ENCODE measurements around the gene CEP164. TPM values are rescaled to one million over a fixed set of nuclear protein-coding genes. Genes with fewer than 3 reads are reported as not detected.
"Not testable (repeated sequence)": the region's sequence is repeated elsewhere in the genome, so short reads cannot be mapped to it uniquely, and the experiment has no call there.

Gene CEP164
- total RNA-seq, 1 donor from 2014 or later: 32.8 TPM

- intact Hi-C loops (cut with micrococcal nuclease): no loop called here
These were observed 64.5 kb downstream of the CEP164 start for GRCh38 chr11:117392001-117392690.

- intact Hi-C loops (cut with micrococcal nuclease): no loop called here
These were observed 65.3 kb downstream of the CEP164 start for GRCh38 chr11:117392979-117393378.

DNA sequence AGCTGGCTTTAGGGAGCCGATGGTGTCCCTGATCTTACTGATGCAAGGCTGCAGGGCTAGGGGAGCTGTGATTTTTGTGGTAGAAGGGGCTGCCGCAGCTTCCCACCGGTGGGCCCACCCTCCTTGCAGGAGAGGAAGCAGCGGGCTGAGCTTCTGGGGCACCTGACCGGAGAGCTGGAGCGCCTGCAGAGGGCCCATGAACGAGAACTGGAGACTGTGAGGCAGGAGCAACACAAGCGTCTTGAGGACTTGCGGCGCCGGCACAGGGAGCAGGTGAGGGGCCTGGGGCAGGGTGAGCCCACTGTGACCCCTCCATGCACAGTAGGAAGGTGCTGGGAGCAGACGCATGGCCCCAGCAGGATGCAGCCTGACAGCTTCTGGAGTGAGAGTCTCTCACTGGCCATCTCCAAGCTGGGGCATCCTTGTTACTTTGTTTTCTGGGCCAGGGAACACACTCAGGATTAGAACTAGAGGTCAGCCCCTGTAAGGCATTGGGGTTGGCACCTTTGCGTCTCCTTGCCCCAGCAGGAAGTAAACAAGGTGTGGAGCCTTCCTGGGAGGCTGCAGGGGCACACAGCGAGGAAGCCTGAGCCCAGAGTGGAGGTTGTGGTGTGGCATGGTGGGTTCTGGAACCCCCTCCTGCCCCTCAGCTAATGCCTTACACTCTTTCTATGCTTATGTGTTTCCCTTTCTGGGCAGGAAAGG lies 66.7 kb downstream of the CEP164 start:
- intact Hi-C loops (cut with micrococcal nuclease): no loop called here

DNA sequence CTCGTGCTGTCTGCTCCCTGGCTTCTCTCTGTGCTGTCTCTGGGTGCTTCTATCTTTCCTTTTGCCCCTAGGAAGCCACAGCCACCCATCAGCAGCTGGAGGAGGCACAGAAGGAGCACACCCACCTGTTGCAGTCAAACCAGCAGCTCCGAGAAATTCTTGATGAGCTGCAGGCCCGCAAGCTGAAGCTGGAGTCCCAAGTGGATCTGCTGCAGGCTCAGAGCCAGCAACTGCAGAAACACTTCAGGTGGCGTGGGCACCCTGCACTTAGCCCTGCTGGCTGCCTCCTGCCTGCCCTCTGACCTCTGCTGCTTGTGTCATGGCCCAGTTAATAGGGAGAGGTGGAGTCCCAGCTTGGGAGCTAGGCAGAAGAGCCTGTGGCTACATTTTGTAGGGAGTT lies 67.8 kb downstream of the CEP164 start:
- intact Hi-C loops (cut with micrococcal nuclease): no loop called here

DNA sequence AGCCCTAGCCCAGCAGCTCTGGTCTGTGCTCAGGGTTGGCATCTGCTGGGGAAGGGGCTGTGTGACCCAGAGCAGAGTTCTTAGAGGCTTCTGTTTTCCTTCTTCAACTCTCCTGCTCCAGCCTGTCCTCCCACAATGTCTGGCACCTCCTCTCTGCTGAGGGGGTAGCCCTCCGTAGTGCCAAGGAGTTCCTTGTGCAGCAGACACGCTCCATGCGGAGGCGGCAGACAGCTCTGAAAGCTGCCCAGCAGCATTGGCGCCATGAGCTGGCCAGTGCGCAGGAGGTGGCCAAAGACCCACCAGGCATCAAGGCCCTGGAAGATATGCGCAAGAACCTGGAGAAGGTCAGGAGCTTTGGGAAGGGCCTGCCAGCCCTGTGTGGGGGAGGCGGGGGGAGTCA lies 69.3 kb downstream of the CEP164 start:
- intact Hi-C loops (cut with micrococcal nuclease): no loop called here

GRCh38 chr11:117398618-117399017 lies 71.0 kb downstream of the CEP164 start:
- intact Hi-C loops (cut with micrococcal nuclease): not testable (repeated sequence)

DNA sequence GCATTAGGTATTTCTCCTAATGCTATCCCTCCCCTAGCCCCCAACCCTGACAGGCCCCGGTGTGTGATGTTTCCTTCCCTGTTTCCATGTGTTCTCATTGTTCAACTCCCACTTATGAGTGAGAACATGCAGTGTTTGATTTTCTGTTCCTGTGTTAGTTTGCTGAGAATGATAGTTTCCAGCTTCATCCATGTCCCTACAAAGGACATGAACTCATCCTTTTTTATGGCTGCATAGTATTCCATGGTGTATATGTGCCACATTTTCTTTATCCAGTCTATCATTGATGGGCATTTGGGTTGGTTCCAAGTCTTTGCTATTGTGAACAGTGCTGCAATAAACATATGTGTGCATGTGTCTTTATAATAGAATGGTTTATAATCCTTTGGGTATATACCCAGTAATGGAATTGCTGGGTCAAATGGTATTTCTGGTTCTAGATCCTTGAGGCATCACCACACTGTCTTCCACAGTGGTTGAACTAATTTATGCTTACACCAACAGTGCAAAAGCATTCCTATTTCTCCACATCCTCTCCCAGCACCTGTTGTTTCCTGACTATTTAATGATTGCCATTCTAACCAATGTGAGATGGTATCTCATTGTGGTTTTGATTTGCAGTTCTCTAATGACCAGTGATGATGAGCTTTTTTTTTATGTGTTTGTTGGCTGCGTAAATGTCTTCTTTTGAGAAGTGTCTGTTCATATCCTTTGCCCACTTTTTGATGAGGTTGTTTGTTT lies 71.6 kb downstream of the CEP164 start:
- intact Hi-C loops (cut with micrococcal nuclease): not testable (repeated sequence)

GRCh38 chr11:117405898-117406297 lies 78.2 kb downstream of the CEP164 start:
- intact Hi-C loops (cut with micrococcal nuclease): not testable (repeated sequence)

DNA sequence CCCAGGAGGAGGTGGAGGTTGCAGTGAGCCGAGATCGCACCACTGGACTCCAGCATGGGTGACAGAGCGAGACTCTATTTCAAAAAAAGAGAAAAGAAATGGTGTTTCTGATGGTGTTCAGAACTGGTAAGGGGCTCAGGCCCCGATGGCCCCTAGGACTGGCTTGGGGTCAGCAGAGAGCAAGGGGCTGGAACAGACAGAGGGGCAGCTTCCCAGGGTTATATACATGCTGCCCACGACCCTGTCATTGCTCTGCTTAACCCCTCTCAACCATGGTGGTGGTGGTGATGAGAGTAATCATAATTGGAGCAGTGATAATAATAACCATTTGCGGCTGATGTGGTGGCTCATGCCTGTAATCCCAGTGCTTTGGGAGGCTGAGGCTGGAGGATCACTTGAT lies 79.4 kb downstream of the CEP164 start:
- intact Hi-C loops (cut with micrococcal nuclease): no loop called here

DNA sequence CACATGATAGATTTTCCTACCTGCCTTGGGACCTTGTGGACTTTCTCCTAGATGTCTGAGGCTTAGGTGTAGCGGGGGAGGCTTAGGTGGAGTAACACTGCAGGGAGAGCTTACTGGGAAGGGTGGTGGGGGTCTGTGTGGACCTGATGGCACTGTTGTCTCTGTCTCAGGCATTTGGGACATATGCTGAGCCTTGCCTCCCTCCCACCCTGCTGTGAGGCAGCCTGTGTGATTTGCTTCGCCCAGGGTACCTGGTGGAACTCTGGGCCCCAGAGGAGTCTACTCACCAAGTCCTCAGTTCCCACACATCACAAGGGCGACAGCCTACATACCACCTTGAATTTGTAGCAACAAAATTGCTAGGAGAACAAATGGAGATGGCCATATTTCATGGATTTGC lies 80.7 kb downstream of the CEP164 start:
- intact Hi-C loops (cut with micrococcal nuclease): no loop called here

DNA sequence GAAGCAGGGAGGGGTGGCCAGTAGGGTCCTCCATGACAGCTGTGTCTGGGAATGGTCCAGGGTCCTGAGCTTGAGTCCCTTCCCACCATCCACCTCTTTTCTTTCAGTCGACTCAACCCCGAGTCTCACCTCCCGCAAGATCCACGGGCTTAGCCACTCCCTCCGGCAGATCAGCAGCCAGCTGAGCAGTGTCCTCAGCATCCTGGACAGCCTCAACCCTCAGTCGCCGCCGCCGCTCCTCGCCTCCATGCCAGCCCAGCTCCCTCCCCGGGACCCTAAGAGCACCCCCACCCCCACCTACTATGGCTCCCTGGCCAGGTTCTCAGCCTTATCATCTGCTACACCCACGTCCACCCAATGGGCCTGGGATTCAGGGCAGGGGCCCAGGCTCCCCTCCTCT lies 81.9 kb downstream of the CEP164 start:
- intact Hi-C loops (cut with micrococcal nuclease): no loop called here

DNA sequence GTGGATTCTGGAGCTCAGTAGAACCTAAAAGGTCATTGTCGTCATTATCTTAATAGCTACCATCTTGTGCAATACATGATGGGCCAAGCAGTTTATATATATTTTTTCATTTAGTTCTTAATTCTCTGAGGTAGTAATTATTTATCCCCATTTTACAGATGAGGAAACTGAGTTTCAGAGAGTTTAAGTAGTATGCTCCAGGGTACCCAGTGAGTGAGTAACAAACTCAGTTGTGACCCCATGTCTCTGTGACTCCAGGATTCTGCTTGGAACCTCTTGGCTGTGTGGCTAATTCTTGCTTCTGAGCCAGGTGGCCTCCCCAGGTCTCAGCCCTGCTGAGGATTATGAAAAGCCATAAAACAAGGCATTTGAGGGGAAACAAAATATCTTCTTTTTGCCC lies 82.6 kb downstream of the CEP164 start:
- intact Hi-C loops (cut with micrococcal nuclease): no loop called here

GRCh38 chr11:117410861-117411710 lies 83.4 kb downstream of the CEP164 start:
- intact Hi-C loops (cut with micrococcal nuclease): no loop called here

DNA sequence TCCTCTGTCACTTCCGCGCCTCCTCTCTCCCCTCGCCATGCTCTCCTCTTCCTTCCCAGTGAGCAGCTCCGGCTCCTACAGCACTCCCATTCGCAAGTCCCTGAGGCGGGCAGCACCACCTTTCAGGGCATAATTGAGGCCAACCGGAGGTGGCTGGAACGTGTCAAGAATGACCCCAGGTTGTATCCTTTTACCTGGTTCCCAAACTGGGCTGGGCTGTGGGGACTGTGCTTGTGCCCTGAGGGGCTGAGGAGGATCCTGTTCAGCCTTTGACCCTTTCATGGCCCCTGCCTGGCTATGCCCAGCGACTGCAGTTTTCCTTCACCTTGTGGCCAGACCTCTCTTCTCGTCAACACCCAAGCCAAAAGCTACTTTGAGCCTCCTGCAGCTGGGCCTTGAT lies 84.1 kb downstream of the CEP164 start:
- intact Hi-C loops (cut with micrococcal nuclease): no loop called here

- intact Hi-C loops (cut with micrococcal nuclease): no loop called here
These were observed 84.5 kb downstream of the CEP164 start for GRCh38 chr11:117412176-117412575.

- intact Hi-C loops (cut with micrococcal nuclease): no loop called here
These were observed 85.1 kb downstream of the CEP164 start for GRCh38 chr11:117412653-117413275.

DNA sequence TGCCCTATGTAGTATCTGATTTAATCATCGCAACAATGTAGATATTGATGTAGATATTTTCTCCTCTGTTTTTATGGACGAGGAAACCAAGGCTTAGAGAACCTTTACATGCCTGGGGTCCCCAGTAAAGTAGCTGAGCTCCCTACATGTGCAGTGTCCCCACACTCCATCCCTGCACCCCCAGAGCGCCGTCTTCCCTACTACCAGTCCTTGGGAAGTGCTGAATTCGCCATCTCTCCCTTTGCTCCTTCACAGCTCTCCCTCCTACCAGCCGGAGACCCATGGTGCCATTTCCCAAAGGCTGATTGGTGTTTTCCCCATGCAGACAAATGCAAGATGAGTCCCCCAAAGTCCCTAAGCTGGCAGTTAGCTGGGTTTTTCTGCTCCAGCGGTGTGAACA lies 86.0 kb downstream of the CEP164 start:
- intact Hi-C loops (cut with micrococcal nuclease): no loop called here

DNA sequence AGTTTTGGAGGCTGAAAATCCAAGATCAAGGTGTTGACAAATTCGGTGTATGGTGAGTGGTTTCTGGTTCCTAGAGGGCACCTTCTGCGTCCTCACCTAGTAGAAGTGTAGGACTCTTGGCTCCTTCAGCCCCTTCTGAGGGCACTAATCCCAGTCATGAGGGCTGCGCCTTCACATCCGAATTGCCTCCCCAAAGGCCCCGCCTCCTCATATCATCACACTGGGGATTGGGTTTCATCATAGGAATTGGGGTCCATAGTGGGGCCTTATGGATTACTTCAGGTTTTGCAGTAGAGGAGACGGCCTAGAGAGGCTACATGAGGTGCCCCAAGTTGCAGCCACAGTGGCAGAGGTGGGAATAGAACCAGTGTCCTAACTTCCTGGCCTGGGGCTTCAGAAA lies 87.1 kb downstream of the CEP164 start:
- intact Hi-C loops (cut with micrococcal nuclease): no loop called here

DNA sequence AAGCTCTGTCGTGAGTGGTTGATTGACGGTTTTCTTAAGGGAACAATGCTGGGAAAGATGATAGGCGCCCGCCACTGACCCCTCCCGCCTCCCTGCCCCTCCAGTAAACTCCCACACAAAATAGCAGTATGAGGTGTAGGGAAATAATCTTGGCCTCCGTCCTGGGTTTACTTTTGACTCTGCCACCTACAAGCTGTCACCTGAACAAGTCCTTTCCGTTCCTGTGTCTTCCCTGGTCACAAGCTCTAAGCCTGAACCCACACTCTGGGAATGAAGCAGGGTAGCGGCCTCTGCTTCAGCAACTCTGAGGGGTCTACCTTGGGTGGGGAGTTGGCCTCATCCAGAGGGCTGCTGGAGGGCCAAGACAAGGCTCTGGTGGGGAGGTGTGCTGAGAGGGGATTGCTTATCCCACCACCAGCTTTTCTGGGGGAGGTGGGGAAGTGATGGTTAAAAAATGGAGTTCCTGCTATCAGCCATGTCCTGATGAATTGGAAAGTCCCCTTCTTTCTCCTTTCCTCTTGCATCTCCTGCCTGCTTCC lies 87.8 kb downstream of the CEP164 start:
- intact Hi-C loops (cut with micrococcal nuclease): no loop called here

- intact Hi-C loops (cut with micrococcal nuclease): no loop called here
These were observed 89.7 kb downstream of the CEP164 start for GRCh38 chr11:117417342-117417741.

GRCh38 chr11:117417856-117418255 lies 90.2 kb downstream of the CEP164 start:
- intact Hi-C loops (cut with micrococcal nuclease): no loop called here
